Skeletal muscle satellite cell (primary cell): Measurements from ENCODE around the gene ATOH7.
"Not testable (repeated sequence)": the region's sequence is repeated elsewhere in the genome, so short reads cannot be mapped to it uniquely, and the experiment has no call there.

Source experiments
- H3K27me3 ChIP-seq: 2 replicates; pipeline ENCODE4 v1.7.0; 2013; ENCODE audit warnings: low read length; ENCODE audit not compliant: control insufficient read depth, insufficient read depth
- H3K36me3 ChIP-seq: 2 replicates; pipeline ENCODE4 v1.7.0; 2013; ENCODE audit warnings: mild to moderate bottlenecking, control low read depth, low read length; ENCODE audit not compliant: insufficient read depth
- H3K4me1 ChIP-seq: 2 replicates; pipeline ENCODE4 v1.7.0; 2013; ENCODE audit warnings: low read length; ENCODE audit not compliant: control insufficient read depth, insufficient read depth
- H3K4me2 ChIP-seq: 2 replicates; pipeline ENCODE4 v1.7.0; 2013; ENCODE audit warnings: mild to moderate bottlenecking, low read length
- H3K4me3 ChIP-seq: 2 replicates; pipeline ENCODE4 v1.7.0; 2013; ENCODE audit warnings: low read length
- H3K9ac ChIP-seq: 2 replicates; pipeline ENCODE4 v1.7.0; 2013; ENCODE audit warnings: mild to moderate bottlenecking, low read depth, low read length, moderate library complexity
- H3K9me3 ChIP-seq: replicated peaks from 2 replicates; pipeline ENCODE4 v1.7.0; 2013; ENCODE audit warnings: mild to moderate bottlenecking, control low read depth, low read length

The ATOH7 gene

GRCh38 chr10:68202960-68203353 lies 29.0 kb downstream of the ATOH7 start:
- Histone ChIP-seq H3K9ac (no peak overlapping the region), H3K9me3 (no peaks in the 10 kb centered on the region), H3K4me2 (no peak overlapping the region), H3K4me3 (no peak overlapping the region), H3K27me3 (no peaks in the 10 kb centered on the region), H3K4me1 (peaks cover 9% of the 10 kb centered on the region), H3K36me3 (peaks cover 91% of the 10 kb centered on the region)

- H3K4me2 ChIP-seq = no peak overlapping the region
- no peaks in the 10 kb centered on the region for H3K27me3 ChIP-seq
- H3K4me3 ChIP-seq = no peak overlapping the region
- peaks cover 4% of the 10 kb centered on the region for H3K4me1 ChIP-seq
- peaks cover 83% of the 10 kb centered on the region for H3K36me3 ChIP-seq
- H3K9ac ChIP-seq = no peak overlapping the region
- no peaks in the 10 kb centered on the region for H3K9me3 ChIP-seq
Observed at GRCh38 chr10:68196701-68197100, 35.2 kb downstream of the ATOH7 start.

DNA sequence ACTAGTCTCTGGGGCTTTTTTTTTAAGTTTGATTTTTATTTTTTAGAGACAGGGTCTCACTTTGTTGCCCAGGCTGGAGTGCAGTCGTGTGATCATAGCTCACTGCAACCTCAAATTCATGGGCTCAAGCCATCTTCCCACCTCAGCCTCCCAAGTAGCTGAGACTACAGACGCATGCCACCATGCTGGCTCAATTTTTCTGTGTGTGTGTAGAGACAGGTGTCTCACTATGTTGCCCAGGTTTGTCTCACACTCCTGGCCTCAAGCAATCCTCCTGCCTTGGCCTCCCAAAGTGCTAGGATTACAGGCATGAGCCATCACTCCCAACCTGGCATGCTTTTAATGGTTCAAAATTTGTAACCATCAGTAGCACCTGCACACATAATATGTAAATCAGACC lies 36.1 kb downstream of the ATOH7 start:
- H3K9ac ChIP-seq, H3K9me3 ChIP-seq, H3K4me1 ChIP-seq, H3K4me2 ChIP-seq, H3K27me3 ChIP-seq, H3K4me3 ChIP-seq: not testable (repeated sequence)
- H3K36me3 ChIP-seq = peaks cover 82% of the 10 kb centered on the region

GRCh38 chr10:68194290-68194689 lies 37.6 kb downstream of the ATOH7 start:
- Histone ChIP-seq H3K9me3 (no peaks in the 10 kb centered on the region), H3K4me2 (no peak overlapping the region), H3K4me1 (peaks cover 4% of the 10 kb centered on the region), H3K27me3 (no peaks in the 10 kb centered on the region), H3K9ac (no peak overlapping the region), H3K36me3 (peaks cover 83% of the 10 kb centered on the region), H3K4me3 (no peak overlapping the region)

GRCh38 chr10:68192113-68192512 lies 39.8 kb downstream of the ATOH7 start:
- H3K9ac ChIP-seq = no peak overlapping the region
- H3K9me3 ChIP-seq = no peaks in the 10 kb centered on the region
- H3K4me2 ChIP-seq = no peak overlapping the region
- H3K36me3 ChIP-seq = peaks cover 80% of the 10 kb centered on the region
- peaks cover 4% of the 10 kb centered on the region for H3K4me1 ChIP-seq
- no peak overlapping the region for H3K4me3 ChIP-seq
- H3K27me3 ChIP-seq = no peaks in the 10 kb centered on the region

DNA sequence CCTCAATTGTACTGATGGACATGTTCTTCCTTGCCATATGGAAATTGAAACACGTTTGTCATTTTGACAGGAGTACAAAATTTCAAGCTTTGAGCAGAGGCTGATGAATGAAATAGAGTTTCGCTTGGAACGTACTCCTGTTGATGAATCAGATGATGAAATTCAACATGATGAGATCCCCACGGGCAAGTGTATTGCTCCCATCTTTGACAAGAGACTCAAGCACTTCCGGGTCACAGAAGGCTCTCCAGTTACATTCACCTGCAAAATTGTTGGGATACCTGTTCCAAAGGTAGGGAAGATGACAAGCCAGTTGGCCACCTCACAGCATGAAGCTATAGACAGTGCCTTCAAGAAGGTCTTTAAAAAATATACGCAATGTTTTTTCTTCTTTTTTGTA lies 43.1 kb downstream of the ATOH7 start:
- no peak overlapping the region for H3K9ac ChIP-seq
- H3K4me2 ChIP-seq = no peak overlapping the region
- peaks cover 10% of the 10 kb centered on the region for H3K4me1 ChIP-seq
- H3K27me3 ChIP-seq = no peaks in the 10 kb centered on the region
- H3K4me3 ChIP-seq = no peak overlapping the region
- no peaks in the 10 kb centered on the region for H3K9me3 ChIP-seq
- peaks cover 65% of the 10 kb centered on the region for H3K36me3 ChIP-seq

GRCh38 chr10:68185085-68185484 lies 46.8 kb downstream of the ATOH7 start:
- H3K4me2 ChIP-seq = no peak overlapping the region
- H3K36me3 ChIP-seq = peaks cover 62% of the 10 kb centered on the region
- no peak overlapping the region for H3K9ac ChIP-seq
- peaks cover 6% of the 10 kb centered on the region for H3K4me1 ChIP-seq
- H3K4me3 ChIP-seq = no peak overlapping the region
- H3K9me3 ChIP-seq = no peaks in the 10 kb centered on the region
- H3K27me3 ChIP-seq = no peaks in the 10 kb centered on the region

GRCh38 chr10:68184546-68184945 lies 47.4 kb downstream of the ATOH7 start:
- no peak overlapping the region for H3K4me3 ChIP-seq
- H3K9ac ChIP-seq = no peak overlapping the region
- peaks cover 62% of the 10 kb centered on the region for H3K36me3 ChIP-seq
- H3K9me3 ChIP-seq = no peaks in the 10 kb centered on the region
- H3K4me1 ChIP-seq = peaks cover 6% of the 10 kb centered on the region
- H3K4me2 ChIP-seq = no peak overlapping the region
- H3K27me3 ChIP-seq = no peaks in the 10 kb centered on the region
